HepG2 (cell line): ENCODE data around the gene TSHZ2. TPM values are rescaled to one million over a fixed set of nuclear protein-coding genes. Genes with fewer than 3 reads are reported as not detected.
A peak's percentile ranks its signal among the peaks of the same experiment; 100 is the strongest.

Experiments used
- ATAC-seq: fragments of 200-7000 bp; cut with Tn5 transposase; 3 replicates; pipeline ENCODE4 v1.9.1; 2020; ENCODE audit warnings: mild to moderate bottlenecking, moderate library complexity
- BruUV-seq: library from RNA; stranded (reverse); fragments of 400-500 nt; replicated peaks from 2 replicates; lab custom pipeline; 2021; lab: Mats Ljungman, UMichigan
- CTCF ChIA-PET: fragments of 300-600 bp; formaldehyde crosslinking; extraction: SDS; loops from one replicate; lab custom pipeline; 2021; ENCODE audit warnings: low total read pairs, inconsistent platforms, low intra/inter-chr PET ratio; lab: Yijun Ruan, JAX
- POLR2A ChIA-PET: fragments of 350-600 bp; sonication (Branson Sonifier 250); formaldehyde crosslinking; loops from one replicate; lab custom pipeline; 2020; ENCODE audit warnings: antibody characterized with exemption, inconsistent platforms; lab: Yijun Ruan, JAX
- DNase-seq: peaks from one replicate; pipeline ENCODE4 v3.0.0-alpha.2; 2015; ENCODE audit warnings: low spot score
- FAIRE-seq: peaks from 3 replicates; lab custom pipeline; 2011; peaks lifted over from hg19 to GRCh38; lab: Jason Lieb, UNC
- H2AFZ ChIP-seq: one replicate; pipeline ENCODE4 v1.6.1; 2011; ENCODE audit warnings: low read length, inconsistent platforms
- H3K27ac ChIP-seq: fragments of 300-600 bp; 3 replicates; pipeline ENCODE4 v1.8.0; 2011; ENCODE audit warnings: mixed run types, mild to moderate bottlenecking, mixed read lengths, low read length, inconsistent platforms; ENCODE audit not compliant: insufficient read depth; ENCODE audit errors: extremely low read length
- H3K27me3 ChIP-seq, 2 experiments: fragments of 200-600 bp in 1 of 2; 2 replicates in 1 of 2; 3 replicates in 1 of 2; pipeline versions ENCODE4 v1.6.0 to v1.8.0; 2011; ENCODE audit warnings: low read length in 2 of 2, mild to moderate bottlenecking in 2 of 2, moderate library complexity in 2 of 2, inconsistent platforms in 1 of 2; ENCODE audit not compliant: insufficient read depth in 2 of 2, control insufficient read depth in 1 of 2
- H3K36me3 ChIP-seq, 2 experiments: fragments of 200-600 bp in 1 of 2; replicated peaks in 1 of 2; 2 replicates in 1 of 2; 3 replicates in 1 of 2; pipeline versions ENCODE4 v1.5.1 to v1.8.0; 2011; ENCODE audit warnings: low read length in 2 of 2, inconsistent platforms in 1 of 2; ENCODE audit not compliant: insufficient read depth in 2 of 2, control insufficient read depth in 1 of 2
- H3K4me1 ChIP-seq: 2 replicates; pipeline ENCODE4 v1.5.1; 2012; ENCODE audit warnings: low read length, inconsistent platforms; ENCODE audit not compliant: insufficient read depth
- H3K4me2 ChIP-seq: 2 replicates; pipeline ENCODE4 v1.6.0; 2011; ENCODE audit warnings: low read depth, low read length, inconsistent platforms
- H3K4me3 ChIP-seq, 3 experiments: fragments of 200-600 bp in 1 of 3; sonication (generic), shearing (Covaris generic) in 1 of 3; replicated peaks in 1 of 3; 2 replicates each; pipeline ENCODE4 v1.5.1; 2011 to 2016; ENCODE audit warnings: low read length in 3 of 3, inconsistent platforms in 2 of 3, low read depth in 2 of 3, mild to moderate bottlenecking in 2 of 3, control low read depth in 1 of 3, mixed read lengths in 1 of 3; ENCODE audit not compliant: insufficient read depth in 1 of 3
- H3K79me2 ChIP-seq: one replicate; pipeline ENCODE4 v1.6.1; 2011; ENCODE audit warnings: low read length, inconsistent platforms; ENCODE audit not compliant: insufficient read depth
- H3K9ac ChIP-seq: 2 replicates; pipeline ENCODE4 v1.6.0; 2011; ENCODE audit warnings: mild to moderate bottlenecking, low read depth, low read length, inconsistent platforms; ENCODE audit not compliant: insufficient read depth
- H3K9me3 ChIP-seq: 2 replicates; pipeline ENCODE4 v1.5.1; 2012; ENCODE audit warnings: mild to moderate bottlenecking, low read length
- H4K20me1 ChIP-seq: 2 replicates; pipeline ENCODE4 v1.6.0; 2011; ENCODE audit warnings: inconsistent platforms, mild to moderate bottlenecking, low read length, moderate library complexity; ENCODE audit not compliant: insufficient read depth
- NR2C2 ChIP-seq: sonication (generic); formaldehyde crosslinking; IDR thresholded peaks from 2 replicates; pipeline ENCODE4 v1.4.0; 2020; ENCODE audit warnings: missing genetic modification reagents, mild to moderate bottlenecking, moderate library complexity, borderline replicate concordance
- RAD51 ChIP-seq: fragments of 450-650 bp; IDR thresholded peaks from 2 replicates; pipeline ENCODE4 v1.6.1; 2016; ENCODE audit warnings: borderline replicate concordance
- WGBS: methylation state at CpG from one replicate; pipeline ENCODE4 v1.1.6; 2017; ENCODE audit warnings: low lambda C conversion rate; 5-methylcytosine and 5-hydroxymethylcytosine counted together
- in situ Hi-C: cut with HindIII; loops from 2 replicates; pipeline ENCODE4 v1.10.0; 2017; ENCODE audit warnings: low pct_unique_long_range_greater_than_20kb; ENCODE audit not compliant: extremely low pct_ligation_motif_present
- intact Hi-C: fragments of 100-400 bp; cut with micrococcal nuclease; formaldehyde crosslinking; loops from one replicate; pipeline ENCODE4 v1.10.0; 2022; ENCODE audit not compliant: unreplicated experiment
- polyA plus RNA-seq, 8 experiments: library from polyadenylated mRNA; depleted of rRNA in 3 of 8; stranded (reverse) in 7 of 8; unstranded in 1 of 8; fragments of >200 nt; fragmentation: Illumina TruSeq in 4 of 8; extraction: Trizol in 4 of 8; gene quantifications; 2 replicates each; pipeline versions ENCODE4 v1.2.1 to v1.2.3, GENCODE V29; 2011 to 2016; ENCODE audit warnings: low read depth in 4 of 8, missing spikeins in 1 of 8, mixed read lengths in 1 of 8; ENCODE audit not compliant: insufficient read depth in 1 of 8
- total RNA-seq, 5 experiments: library from RNA; depleted of rRNA; stranded (reverse); fragments of >200 nt; fragmentation: Illumina TruSeq; extraction: Trizol; gene quantifications; 2 replicates each; pipeline ENCODE4 v1.2.3, GENCODE V29; 2016; ENCODE audit warnings: low read depth in 1 of 5
- TF ChIP-seq, protein P1 (sequence below), 2 experiments: sonication (generic) in 1 of 2; formaldehyde crosslinking in 1 of 2; IDR thresholded peaks; 2 replicates each; pipeline versions ENCODE4 v1.4.0 to v1.6.1; 2016 to 2020; ENCODE audit warnings: borderline replicate concordance in 1 of 2, low read depth in 1 of 2, mild to moderate bottlenecking in 1 of 2, missing genetic modification reagents in 1 of 2

TSHZ2 gene
- total and polyA plus RNA-seq, 2 of the 13 experiments (the other 11 are each of a cell fraction or from before 2014, with no cell fraction given): 0.01 TPM; not detected in 1

DNA sequence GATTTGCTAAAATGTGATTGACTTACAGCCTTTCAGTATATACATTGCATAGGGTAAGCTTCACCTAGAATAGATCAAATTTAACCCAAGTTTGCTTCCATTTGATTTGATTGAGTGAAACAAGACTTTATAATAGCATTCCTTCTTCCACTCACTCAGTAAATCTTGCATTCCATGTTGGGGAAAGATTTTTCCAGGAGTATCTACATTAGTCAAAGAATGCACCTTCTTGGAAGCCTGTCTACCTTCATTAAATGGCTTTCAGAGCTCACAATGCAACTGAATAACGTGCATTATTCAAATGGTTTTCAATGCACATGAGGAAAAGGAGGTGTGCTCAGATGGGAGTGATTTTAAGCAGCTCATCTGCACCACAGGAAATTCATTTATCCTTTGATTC lies 38.3 kb upstream of the TSHZ2 start:
- FAIRE-seq (no peak), DNase-seq (no peak), ATAC-seq (no peak)
- no peaks in the 10 kb centered on the region; a peak in 1 of 5 replicates for H3K27me3 ChIP-seq
- no peak overlapping the region for H3K27ac ChIP-seq
- no TSS peak for BruUV-seq
- no peak overlapping the region for H3K4me3 ChIP-seq
- TF ChIP-seq NR2C2: no peak
- TF ChIP-seq, protein P1, sequence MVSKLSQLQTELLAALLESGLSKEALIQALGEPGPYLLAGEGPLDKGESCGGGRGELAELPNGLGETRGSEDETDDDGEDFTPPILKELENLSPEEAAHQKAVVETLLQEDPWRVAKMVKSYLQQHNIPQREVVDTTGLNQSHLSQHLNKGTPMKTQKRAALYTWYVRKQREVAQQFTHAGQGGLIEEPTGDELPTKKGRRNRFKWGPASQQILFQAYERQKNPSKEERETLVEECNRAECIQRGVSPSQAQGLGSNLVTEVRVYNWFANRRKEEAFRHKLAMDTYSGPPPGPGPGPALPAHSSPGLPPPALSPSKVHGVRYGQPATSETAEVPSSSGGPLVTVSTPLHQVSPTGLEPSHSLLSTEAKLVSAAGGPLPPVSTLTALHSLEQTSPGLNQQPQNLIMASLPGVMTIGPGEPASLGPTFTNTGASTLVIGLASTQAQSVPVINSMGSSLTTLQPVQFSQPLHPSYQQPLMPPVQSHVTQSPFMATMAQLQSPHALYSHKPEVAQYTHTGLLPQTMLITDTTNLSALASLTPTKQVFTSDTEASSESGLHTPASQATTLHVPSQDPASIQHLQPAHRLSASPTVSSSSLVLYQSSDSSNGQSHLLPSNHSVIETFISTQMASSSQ (IDR thresholded peaks at IDR 0.05; ENCODE audit: low read depth): no peak
- TF ChIP-seq, protein P1 (CRISPR knock-in tag; IDR thresholded peaks at IDR 0.05; ENCODE audit: borderline replicate concordance): 0 out of 2 replicates have a peak, but pooled peaks have one; percentile 9
- no peak for TF ChIP-seq RAD51
- WGBS: 4% methylated on average over 1 of the region's 1 CpG
- H3K79me2 ChIP-seq: no peaks in the 10 kb centered on the region
- intact Hi-C loops: no loop called here
- H3K4me1 ChIP-seq: no peaks in the 10 kb centered on the region; the same call in 1 of the 2 replicates
- no peak overlapping the region for H2AFZ ChIP-seq
- H3K9me3 ChIP-seq: no peaks in the 10 kb centered on the region
- in situ Hi-C loops: no loop called here
- ChIA-PET POLR2A (no interaction called here), CTCF (no interaction called here)
- H3K4me2 ChIP-seq: no peak overlapping the region
- H4K20me1 ChIP-seq: no peaks in the 10 kb centered on the region
- H3K36me3 ChIP-seq: no peaks in the 10 kb centered on the region
- no peak overlapping the region for H3K9ac ChIP-seq
